NCI-H526 treated with DMSO at 0.1 percent for 48 hours (cell line): Measurements from ENCODE around the gene PNMA1.

Experiments
- DNase-seq: peaks from one replicate; lab custom pipeline; 2025; lab: John Stamatoyannopoulos, UW

The PNMA1 gene

GRCh38 chr14:73663548-73664212 lies 50.5 kb downstream of the PNMA1 start:
- no peak for DNase-seq

GRCh38 chr14:73662487-73662943 lies 51.7 kb downstream of the PNMA1 start:
- no peak for DNase-seq

- DNase-seq: no peak
These were observed 52.3 kb downstream of the PNMA1 start for GRCh38 chr14:73661872-73662271.
